SK-N-SH (cell line): ENCODE results near the gene R3HCC1L. TPM values are rescaled to one million over a fixed set of nuclear protein-coding genes. Genes with fewer than 3 reads are reported as not detected.

Experiments
- CTCF ChIA-PET: fragments of 300-600, 350-600 bp; formaldehyde crosslinking; extraction: SDS; loops from one replicate; lab custom pipeline; 2021; lab: Yijun Ruan, JAX
- POLR2A ChIA-PET: fragments of 350-600 bp; sonication (Branson Sonifier 250); formaldehyde crosslinking; extraction: SDS; loops from one replicate; lab custom pipeline; 2020; ENCODE audit warnings: antibody characterized with exemption, inconsistent platforms; lab: Yijun Ruan, JAX
- DNase-seq: peaks from one replicate; pipeline ENCODE4 v3.0.0; 2012
- H2AFZ ChIP-seq: fragments of 200-600 bp; sonication (generic); 2 replicates; pipeline ENCODE4 v1.8.1; 2016; ENCODE audit warnings: antibody characterized with exemption, mild to moderate bottlenecking, low read depth
- H3F3A ChIP-seq: fragments of 200-600 bp; sonication (generic); replicated peaks from 2 replicates; pipeline ENCODE3; 2016; ENCODE audit warnings: antibody characterized with exemption, mild to moderate bottlenecking; ENCODE audit not compliant: insufficient read depth
- H3K27ac ChIP-seq, 2 experiments: fragments of 200-500 bp in 1 of 2; fragments of 200-600 bp in 1 of 2; sonication (Bioruptor generic) in 1 of 2; sonication (generic), shearing (Covaris generic) in 1 of 2; 2 replicates each; pipeline versions ENCODE4 v1.5.1 to v1.6.1; 2014 to 2016; ENCODE audit warnings: low read depth in 2 of 2, inconsistent platforms in 1 of 2, low read length in 1 of 2, mild to moderate bottlenecking in 1 of 2, mixed read lengths in 1 of 2
- H3K27me3 ChIP-seq: fragments of 200-600 bp; sonication (generic), shearing (Covaris generic); 2 replicates; pipeline ENCODE4 v1.6.1; 2016; ENCODE audit warnings: mixed run types; ENCODE audit not compliant: insufficient read depth
- H3K36me3 ChIP-seq, 2 experiments: fragments of 200-500 bp in 1 of 2; fragments of 200-600 bp in 1 of 2; sonication (Bioruptor generic) in 1 of 2; sonication (generic) in 1 of 2; replicated peaks in 1 of 2; 2 replicates each; pipeline versions ENCODE3 to v1.5.1; 2014 to 2016; ENCODE audit warnings: low read length in 1 of 2, mild to moderate bottlenecking in 1 of 2; ENCODE audit not compliant: insufficient read depth in 2 of 2, control insufficient read depth in 1 of 2
- H3K4me1 ChIP-seq, 2 experiments: fragments of 200-500 bp in 1 of 2; fragments of 200-600 bp in 1 of 2; sonication (Bioruptor generic) in 1 of 2; sonication (generic), shearing (Covaris generic) in 1 of 2; 2 replicates each; pipeline versions ENCODE4 v1.5.1 to v1.6.1; 2014 to 2016; ENCODE audit warnings: low read depth in 1 of 2, low read length in 1 of 2, mixed run types in 1 of 2; ENCODE audit not compliant: insufficient read depth in 2 of 2, control insufficient read depth in 1 of 2
- H3K4me2 ChIP-seq: fragments of 200-600 bp; sonication (generic), shearing (Covaris generic); 2 replicates; pipeline ENCODE4 v1.6.1; 2017; ENCODE audit warnings: mixed run types
- H3K4me3 ChIP-seq, 2 experiments: fragments of 200-500 bp in 1 of 2; fragments of 200-600 bp in 1 of 2; sonication (Bioruptor generic) in 1 of 2; sonication (generic), shearing (Covaris generic) in 1 of 2; 2 replicates each; pipeline versions ENCODE4 v1.5.1 to v1.8.1; 2014 to 2016; ENCODE audit warnings: low read depth in 2 of 2, inconsistent platforms in 1 of 2, low read length in 1 of 2, mild to moderate bottlenecking in 1 of 2, mixed read lengths in 1 of 2, moderate library complexity in 1 of 2
- H3K79me2 ChIP-seq: fragments of 200-600 bp; sonication (generic); 2 replicates; pipeline ENCODE4 v1.8.1; 2017; ENCODE audit warnings: mild to moderate bottlenecking; ENCODE audit not compliant: insufficient read depth
- H3K9ac ChIP-seq: fragments of 200-600 bp; sonication (generic); 2 replicates; pipeline ENCODE4 v1.6.1; 2017; ENCODE audit warnings: mixed run types
- H3K9me2 ChIP-seq: fragments of 200-600 bp; sonication (generic); 2 replicates; pipeline ENCODE4 v1.6.1; 2017; ENCODE audit warnings: mixed run types
- H3K9me3 ChIP-seq: fragments of 200-600 bp; sonication (generic); 2 replicates; pipeline ENCODE4 v1.6.1; 2017; ENCODE audit warnings: mixed run types, mild to moderate bottlenecking, moderate library complexity
- H4K20me1 ChIP-seq: fragments of 200-600 bp; sonication (generic); 2 replicates; pipeline ENCODE4 v1.6.1; 2017; ENCODE audit warnings: mild to moderate bottlenecking, mixed run types; ENCODE audit not compliant: insufficient read depth
- CTCF ChIP-seq: fragments of 200-600 bp; sonication (generic); IDR thresholded peaks from 2 replicates; pipeline ENCODE4 v1.6.1; 2017; ENCODE audit warnings: antibody characterized with exemption, mild to moderate bottlenecking, moderate library complexity
- ELF1 ChIP-seq: IDR thresholded peaks from 2 replicates; pipeline ENCODE4 v1.4.0; 2012
- EP300 ChIP-seq, 2 experiments: IDR thresholded peaks; 2 replicates each; pipeline versions ENCODE4 v1.4.0 to v1.6.1; 2012; ENCODE audit warnings: borderline replicate concordance in 1 of 2, low read depth in 1 of 2, low read length in 1 of 2
- FOSL2 ChIP-seq: IDR thresholded peaks from 2 replicates; pipeline ENCODE4 v1.4.0; 2012; ENCODE audit warnings: low read depth, mild to moderate bottlenecking, moderate library complexity, borderline replicate concordance
- FOXJ3 ChIP-seq: sonication (generic); formaldehyde crosslinking; IDR thresholded peaks from 2 replicates; pipeline ENCODE4 v1.5.1; 2020; ENCODE audit warnings: mild to moderate bottlenecking, missing genetic modification reagents
- GATA2 ChIP-seq: sonication (generic); formaldehyde crosslinking; IDR thresholded peaks from 2 replicates; pipeline ENCODE4 v1.5.0; 2020; ENCODE audit warnings: mild to moderate bottlenecking, missing genetic modification reagents
- MEF2A ChIP-seq: IDR thresholded peaks from 2 replicates; pipeline ENCODE4 v1.4.0; 2012; ENCODE audit warnings: low read depth, borderline replicate concordance
- NFIC ChIP-seq: IDR thresholded peaks from 2 replicates; pipeline ENCODE4 v1.4.0; 2012; ENCODE audit warnings: borderline replicate concordance
- PBX3 ChIP-seq: IDR thresholded peaks from 2 replicates; pipeline ENCODE4; 2012
- RAD21 ChIP-seq: IDR thresholded peaks from 2 replicates; pipeline ENCODE4 v1.6.1; 2012; ENCODE audit warnings: mild to moderate bottlenecking, low read length
- RFX5 ChIP-seq: IDR thresholded peaks from 2 replicates; pipeline ENCODE4 v1.6.1; 2012; ENCODE audit warnings: mild to moderate bottlenecking, improper control_type of control experiment, low read length
- SMC3 ChIP-seq: IDR thresholded peaks from 2 replicates; pipeline ENCODE4 v1.6.1; 2012; ENCODE audit warnings: low read depth, low read length, improper control_type of control experiment
- TAF1 ChIP-seq: IDR thresholded peaks from 2 replicates; pipeline ENCODE4 v1.6.1; 2012; ENCODE audit warnings: low read depth, mild to moderate bottlenecking, low read length, moderate library complexity, borderline replicate concordance
- USF1 ChIP-seq: IDR thresholded peaks from 2 replicates; pipeline ENCODE4 v1.4.0; 2012; ENCODE audit warnings: low read depth, borderline replicate concordance
- WGBS: methylation state at CpG from one replicate; pipeline ENCODE4 v1.1.6; 2017; ENCODE audit warnings: low lambda C conversion rate; 5-methylcytosine and 5-hydroxymethylcytosine counted together
- polyA plus RNA-seq, 3 experiments: library from polyadenylated mRNA; depleted of rRNA; stranded (reverse); fragments of >200 nt; gene quantifications; 2 replicates each; pipeline ENCODE4 v1.2.3, GENCODE V29; 2012
- TF ChIP-seq, protein P1 (sequence below): fragments of 150-350 bp; IDR thresholded peaks from 2 replicates; pipeline ENCODE4 v1.6.1; 2016; ENCODE audit warnings: mild to moderate bottlenecking, low read depth, low read length

R3HCC1L gene
- polyA plus RNA-seq, 1 of the 3 experiments (the other 2 are of a cell fraction), result 6.0 TPM

- no peak overlapping the region for H3K4me2 ChIP-seq
- H3K4me1 ChIP-seq, result no peaks in the 10 kb centered on the region; a peak in 2 of 4 replicates
- H4K20me1 ChIP-seq, result peaks cover 48% of the 10 kb centered on the region
- no peaks in the 10 kb centered on the region for H3K9me2 ChIP-seq
- DNase-seq, result no peak
- no peak for TF ChIP-seq FOXJ3 (CRISPR knock-in tag)
- TF ChIP-seq NFIC, result no peak
- no peak for TF ChIP-seq USF1
- TF ChIP-seq, protein P1, sequence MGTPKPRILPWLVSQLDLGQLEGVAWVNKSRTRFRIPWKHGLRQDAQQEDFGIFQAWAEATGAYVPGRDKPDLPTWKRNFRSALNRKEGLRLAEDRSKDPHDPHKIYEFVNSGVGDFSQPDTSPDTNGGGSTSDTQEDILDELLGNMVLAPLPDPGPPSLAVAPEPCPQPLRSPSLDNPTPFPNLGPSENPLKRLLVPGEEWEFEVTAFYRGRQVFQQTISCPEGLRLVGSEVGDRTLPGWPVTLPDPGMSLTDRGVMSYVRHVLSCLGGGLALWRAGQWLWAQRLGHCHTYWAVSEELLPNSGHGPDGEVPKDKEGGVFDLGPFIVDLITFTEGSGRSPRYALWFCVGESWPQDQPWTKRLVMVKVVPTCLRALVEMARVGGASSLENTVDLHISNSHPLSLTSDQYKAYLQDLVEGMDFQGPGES, result no peak
- TF ChIP-seq, all 33 proteins: peak for 0
- Histone ChIP-seq H3K27me3 (no peaks in the 10 kb centered on the region), H3K79me2 (peaks cover 98% of the 10 kb centered on the region), H3K9ac (no peak overlapping the region), H3K4me3 (no peak overlapping the region), H3K27ac (no peak overlapping the region), H2AFZ (no peak overlapping the region), H3K36me3 (no peaks in the 10 kb centered on the region), H3F3A (no peaks in the 10 kb centered on the region), H3K9me3 (no peaks in the 10 kb centered on the region)
- ChIA-PET CTCF (interaction anchor here (0.8 to 1.0 kb wide), 2 partner anchors 12 to 31 kb away, joined by 3 to 4 read pairs; no protein-coding TSS in a partner anchor), POLR2A (no interaction called here)
- WGBS, result 95% methylated on average over 3 of the region's 3 CpGs
Measured at GRCh38 chr10:98139431-98139830, 5.0 kb downstream of the R3HCC1L start.

DNA sequence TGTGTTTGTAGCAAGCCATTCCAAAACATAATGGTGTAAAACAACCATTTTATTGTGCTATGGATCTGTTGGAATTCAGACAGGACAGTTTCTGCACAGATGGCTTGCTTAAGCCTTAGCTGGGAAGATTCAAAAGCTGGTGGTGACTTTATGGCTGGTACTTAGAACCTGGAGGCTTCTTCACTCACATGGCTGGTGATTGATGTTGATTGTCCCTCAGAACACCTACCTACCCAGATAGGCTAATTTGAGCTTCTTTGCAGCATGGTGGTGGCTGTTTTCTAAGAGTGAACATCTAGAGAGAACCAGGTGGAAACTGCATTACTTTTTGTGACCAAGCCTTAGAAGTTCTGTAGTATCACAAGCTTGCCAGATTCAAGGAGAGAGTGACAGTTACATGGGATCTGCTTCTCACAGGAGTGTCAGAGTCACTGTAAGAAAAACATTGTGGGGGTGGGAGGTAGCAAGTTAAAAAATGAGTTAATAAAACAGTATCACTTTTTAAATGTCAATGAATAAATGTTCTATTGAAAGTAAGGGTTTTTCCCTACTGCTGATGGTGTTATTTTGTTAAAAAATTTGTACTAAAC lies 7.1 kb downstream of the R3HCC1L start:
- no peak overlapping the region for H3K27ac ChIP-seq
- H3K4me1 ChIP-seq, result no peaks in the 10 kb centered on the region; a peak in 2 of 4 replicates
- no peak overlapping the region for H3K9ac ChIP-seq
- H4K20me1 ChIP-seq, result peaks cover 53% of the 10 kb centered on the region
- no peaks in the 10 kb centered on the region for H3K27me3 ChIP-seq
- H3K4me3 ChIP-seq, result no peak overlapping the region
- H3K4me2 ChIP-seq, result no peak overlapping the region
- no peaks in the 10 kb centered on the region for H3K36me3 ChIP-seq
- no peak for DNase-seq
- ChIA-PET CTCF (interaction anchor here (0.8 to 2.8 kb wide), 4 partner anchors 29 to 326 kb away, joined by 3 to 13 read pairs (median 5); no protein-coding TSS in a partner anchor), POLR2A (no interaction called here)
- no peaks in the 10 kb centered on the region for H3K9me3 ChIP-seq
- no peaks in the 10 kb centered on the region for H3F3A ChIP-seq
- H3K79me2 ChIP-seq, result peaks cover 99% of the 10 kb centered on the region
- no peak for TF ChIP-seq MEF2A
- TF ChIP-seq USF1, result no peak
- no peak for TF ChIP-seq PBX3
- no peak for TF ChIP-seq NFIC
- no peak for TF ChIP-seq FOSL2
- no peak for TF ChIP-seq SMC3
- TF ChIP-seq GATA2 (CRISPR knock-in tag), result no peak
- no peak for TF ChIP-seq EP300 (IDR thresholded peaks at IDR 0.05; ENCODE audit: borderline replicate concordance in 1 of 2, low read depth in 1 of 2, low read length in 1 of 2)
- no peak for TF ChIP-seq RFX5
- TF ChIP-seq CTCF, result no peak
- TF ChIP-seq TAF1, result no peak
- no peak for TF ChIP-seq RAD21
- no peak for TF ChIP-seq ELF1
- H3K9me2 ChIP-seq, result no peaks in the 10 kb centered on the region
- H2AFZ ChIP-seq, result no peak overlapping the region
